GM19099 (cell line): Measurements from ENCODE around the gene DYNC1H1.
A peak's percentile ranks its signal among the peaks of the same experiment; 100 is the strongest.

Experiments
- POLR2A ChIP-seq: IDR thresholded peaks from 3 replicates; pipeline ENCODE4 v1.6.1; 2011; ENCODE audit warnings: low read depth; ENCODE audit not compliant: insufficient read length; ENCODE audit errors: extremely low read depth

DYNC1H1 gene

GRCh38 chr14:101964297-101965180, at the start of gene DYNC1H1:
Gene DYNC1H1, plus strand, starts transcription at chr14:101964573. Its CDS starts 119 bp downstream, at chr14:101964692.
- TF ChIP-seq POLR2A = peak; percentile 96

DNA sequence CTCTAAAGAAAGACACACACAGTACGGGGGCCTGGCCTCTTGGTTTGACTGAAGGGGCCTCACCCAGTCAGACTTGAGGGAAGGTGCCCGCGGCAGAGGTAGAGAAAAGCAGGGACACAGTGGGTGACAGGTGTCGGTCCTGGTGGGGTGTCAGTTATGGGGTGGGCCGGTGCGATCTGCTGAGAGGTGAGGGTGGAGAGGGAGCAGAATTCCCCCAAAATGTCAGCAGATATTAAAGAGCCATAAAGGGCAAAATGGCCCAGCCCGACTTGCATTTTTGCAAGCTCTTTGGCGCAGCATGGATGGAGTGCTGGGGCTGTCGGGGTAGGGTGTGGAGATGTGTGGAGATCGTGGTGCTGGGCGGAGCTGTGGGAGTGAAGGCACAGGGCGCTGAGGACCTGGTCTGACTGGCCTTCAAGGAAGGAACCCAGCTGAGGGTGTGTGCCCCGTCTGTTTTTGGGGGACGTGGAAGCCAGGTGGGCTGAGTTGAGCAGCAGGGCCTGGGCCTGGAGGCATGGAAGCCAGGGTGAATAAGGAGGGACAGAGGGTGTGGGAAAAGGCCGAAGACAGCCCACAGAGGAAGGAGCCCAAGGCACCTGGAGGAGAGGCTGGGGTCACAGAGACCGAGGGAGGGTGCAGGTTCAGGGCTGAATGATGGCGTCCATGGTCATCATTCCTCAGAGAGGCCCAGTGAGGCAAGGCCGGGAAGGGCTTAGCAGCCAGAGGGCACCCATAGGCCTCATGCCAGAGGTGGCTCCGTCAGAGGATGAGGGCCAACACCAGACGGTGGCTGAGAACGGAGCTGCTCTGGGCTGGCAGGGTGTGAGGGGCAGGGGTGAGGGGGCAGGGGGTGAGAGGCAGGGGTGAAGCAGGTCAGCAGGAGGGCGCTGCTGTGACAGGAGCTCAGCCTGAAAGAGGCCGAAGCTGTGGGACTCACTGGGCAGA, 48.2 kb upstream of the DYNC1H1 start:
- no peak for TF ChIP-seq POLR2A

GRCh38 chr14:101916816-101917412, 47.5 kb upstream of the DYNC1H1 start:
- no peak for TF ChIP-seq POLR2A

DNA sequence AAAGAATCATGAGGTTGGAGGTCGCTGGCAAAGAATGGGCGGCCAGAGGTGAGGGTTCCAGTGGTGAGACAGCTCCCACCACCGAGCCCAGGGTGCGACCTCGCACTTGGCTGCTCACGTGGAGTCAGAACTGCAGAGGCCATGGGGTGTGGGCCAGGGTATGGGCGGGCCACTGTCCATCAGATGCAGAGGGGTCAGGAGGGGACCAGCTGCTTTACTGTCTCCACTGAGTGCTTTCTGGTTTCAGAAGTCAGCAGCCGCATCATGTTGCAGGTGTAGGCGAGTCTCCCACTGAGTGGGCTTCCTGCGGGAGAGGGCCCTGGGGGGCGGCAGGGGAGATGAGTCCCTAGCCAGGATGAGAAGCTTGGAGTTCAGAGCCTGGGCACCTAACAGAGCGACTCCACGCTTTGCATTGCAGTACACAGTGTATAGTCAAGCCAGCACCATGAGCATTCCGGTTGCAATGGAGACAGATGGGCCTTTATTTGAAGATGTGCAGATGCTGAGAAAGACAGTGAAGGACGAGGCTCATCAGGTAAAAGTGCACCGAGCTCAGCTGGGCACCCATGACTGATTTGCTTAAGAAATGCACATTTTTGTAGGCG, 46.9 kb upstream of the DYNC1H1 start:
- TF ChIP-seq POLR2A = no peak

- TF ChIP-seq POLR2A = no peak
Measured at GRCh38 chr14:101918065-101918989, 46.0 kb upstream of the DYNC1H1 start.

DNA sequence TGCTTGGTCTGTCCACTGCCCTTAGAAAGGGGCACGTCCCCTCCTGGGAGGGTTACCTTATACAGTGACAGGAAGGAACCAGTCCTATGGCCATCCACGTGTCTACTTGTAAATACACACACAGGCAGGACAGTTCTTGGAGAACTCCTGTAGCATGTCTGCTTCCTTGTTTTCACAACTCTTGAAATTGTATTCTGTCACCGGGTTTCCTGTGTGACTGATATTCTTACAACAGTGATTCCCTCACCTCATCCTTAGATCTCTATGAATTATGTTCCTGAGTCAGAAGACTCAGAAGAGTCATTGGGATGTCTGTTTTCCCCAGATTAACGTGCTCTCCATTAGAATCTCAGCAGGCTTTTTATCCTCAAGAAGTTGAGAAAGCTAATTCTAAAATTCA, 44.1 kb upstream of the DYNC1H1 start:
- TF ChIP-seq POLR2A = no peak

GRCh38 chr14:101922866-101923265, 41.5 kb upstream of the DYNC1H1 start:
- no peak for TF ChIP-seq POLR2A

- TF ChIP-seq POLR2A = no peak
Measured at GRCh38 chr14:101925152-101925551, 39.2 kb upstream of the DYNC1H1 start.

DNA sequence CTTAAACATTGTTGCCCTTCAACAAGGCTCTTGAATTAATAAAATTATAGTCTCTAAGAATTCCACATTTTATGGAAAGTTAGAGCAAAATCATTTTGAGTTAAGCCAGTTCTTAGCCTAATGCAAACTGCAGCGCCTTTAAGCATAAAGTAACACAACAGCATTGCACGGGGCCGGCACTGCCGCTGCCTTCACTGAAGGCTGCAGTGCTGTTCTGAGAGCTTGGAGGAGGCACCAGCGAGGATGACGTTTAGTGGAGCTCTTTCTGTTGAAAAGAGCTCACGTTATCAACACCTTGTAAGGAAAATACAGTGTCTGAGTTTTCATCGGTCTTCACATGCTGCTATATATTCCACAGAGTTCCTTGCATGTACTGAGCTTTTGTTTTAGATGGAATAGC, 38.3 kb upstream of the DYNC1H1 start:
- TF ChIP-seq POLR2A = no peak

- TF ChIP-seq POLR2A = no peak
Measured at GRCh38 chr14:101926620-101927019, 37.8 kb upstream of the DYNC1H1 start.

- TF ChIP-seq POLR2A = no peak
Measured at GRCh38 chr14:101927859-101928258, 36.5 kb upstream of the DYNC1H1 start.

- TF ChIP-seq POLR2A = no peak
Measured at GRCh38 chr14:101928415-101928841, 35.9 kb upstream of the DYNC1H1 start.

DNA sequence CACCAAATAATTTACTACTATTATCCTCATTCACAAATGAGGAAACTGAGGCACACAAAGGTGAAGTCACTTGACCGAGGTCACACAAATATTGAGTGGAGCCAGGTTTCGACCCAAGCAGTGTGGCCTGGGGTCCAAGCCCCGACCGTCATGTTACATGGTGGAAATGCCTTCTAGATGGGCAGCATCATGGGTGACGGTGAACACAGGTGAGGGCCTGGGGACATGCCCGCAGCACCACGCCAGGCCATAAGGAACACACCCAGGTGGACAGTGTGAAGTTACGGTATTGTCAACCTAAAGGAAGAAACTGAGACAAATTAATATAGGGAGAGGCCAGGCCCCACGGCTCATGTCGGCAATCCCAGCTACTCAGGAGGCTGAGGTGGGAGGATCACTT, 35.3 kb upstream of the DYNC1H1 start:
- no peak for TF ChIP-seq POLR2A

GRCh38 chr14:101929946-101930345, 34.4 kb upstream of the DYNC1H1 start:
- TF ChIP-seq POLR2A = no peak
